GM18511 (cell line): ENCODE data around the gene PRUNE2.
"Not testable (repeated sequence)": the region's sequence is repeated elsewhere in the genome, so short reads cannot be mapped to it uniquely, and the experiment has no call there.

Experiments used
- ATAC-seq: cut with Tn5 transposase; IDR thresholded peaks from one replicate; pipeline ENCODE4 v1.9.1; 2021; ENCODE audit warnings: mild to moderate bottlenecking, moderate library complexity; ENCODE audit not compliant: unreplicated experiment

PRUNE2 gene

DNA sequence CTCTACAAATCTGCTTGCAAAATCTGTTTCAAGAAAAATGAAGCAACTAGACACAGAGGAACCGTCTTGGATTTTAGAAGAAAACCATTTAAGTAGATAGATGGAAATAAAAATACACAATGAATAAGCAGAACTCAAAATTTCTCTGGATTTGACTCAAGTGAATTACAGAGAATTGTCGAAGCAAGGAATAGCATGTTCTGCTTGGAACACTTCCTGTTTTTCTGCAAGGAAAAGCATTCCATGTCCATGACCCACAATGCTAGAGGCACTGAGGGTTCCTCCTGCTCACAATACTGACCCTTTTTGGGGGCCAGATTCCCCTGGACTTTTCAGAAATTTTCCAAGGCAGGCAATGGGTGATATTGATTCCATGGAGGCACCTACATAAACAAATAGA, 29.8 kb downstream of the PRUNE2 start:
- no peak for ATAC-seq

DNA sequence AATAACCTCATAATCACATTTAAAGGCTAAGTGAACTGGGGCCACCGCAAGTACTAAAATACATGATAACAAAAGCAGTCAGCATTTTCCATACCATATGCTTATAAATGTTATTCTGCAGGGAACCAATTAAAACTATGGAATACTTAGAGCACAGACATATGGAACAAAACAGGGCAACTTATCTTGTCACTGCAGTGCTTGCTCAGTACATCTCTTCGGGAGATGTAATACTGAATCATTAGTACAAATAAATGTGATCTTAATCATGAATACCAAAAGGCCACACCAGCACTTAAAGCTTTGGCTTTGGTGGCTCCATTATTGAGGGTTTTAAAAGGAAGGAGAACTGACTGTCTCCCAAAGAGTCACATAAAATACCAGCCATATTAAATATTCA, 32.1 kb downstream of the PRUNE2 start:
- ATAC-seq = no peak

DNA sequence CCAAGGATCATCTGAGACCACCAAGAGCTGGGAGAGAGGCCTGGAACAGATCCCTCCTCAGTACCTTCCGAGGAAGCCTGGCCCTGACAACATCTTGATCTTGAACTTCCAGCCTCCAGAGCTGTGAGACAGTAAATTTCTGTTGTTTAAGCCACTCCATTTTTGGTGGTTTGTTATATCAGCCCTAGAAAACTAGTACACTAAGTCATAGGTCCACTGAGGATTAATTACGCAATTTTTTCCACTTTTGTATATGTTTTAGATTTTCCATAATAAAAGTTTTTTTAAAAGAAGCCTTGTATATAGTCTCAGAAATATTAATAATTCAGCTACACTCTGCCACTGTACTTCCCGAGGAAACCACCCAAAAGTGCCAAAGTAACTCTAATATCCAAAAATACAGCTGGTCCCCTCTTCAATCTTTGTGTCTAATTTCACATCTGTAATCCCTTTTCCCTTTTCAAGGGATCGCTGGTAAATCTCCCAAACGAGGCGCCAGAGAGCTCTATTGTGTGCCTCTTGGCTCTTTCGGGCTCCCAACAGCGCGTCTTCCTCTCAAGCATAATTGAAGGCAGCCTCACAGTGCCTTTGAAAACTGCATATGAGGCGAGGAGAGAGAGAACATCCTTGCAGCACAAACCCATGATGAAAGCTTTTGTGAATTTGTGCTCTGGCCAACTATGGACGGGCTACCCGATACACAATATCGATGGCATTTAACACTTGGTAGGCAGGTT, 32.7 kb downstream of the PRUNE2 start:
- ATAC-seq = no peak

DNA sequence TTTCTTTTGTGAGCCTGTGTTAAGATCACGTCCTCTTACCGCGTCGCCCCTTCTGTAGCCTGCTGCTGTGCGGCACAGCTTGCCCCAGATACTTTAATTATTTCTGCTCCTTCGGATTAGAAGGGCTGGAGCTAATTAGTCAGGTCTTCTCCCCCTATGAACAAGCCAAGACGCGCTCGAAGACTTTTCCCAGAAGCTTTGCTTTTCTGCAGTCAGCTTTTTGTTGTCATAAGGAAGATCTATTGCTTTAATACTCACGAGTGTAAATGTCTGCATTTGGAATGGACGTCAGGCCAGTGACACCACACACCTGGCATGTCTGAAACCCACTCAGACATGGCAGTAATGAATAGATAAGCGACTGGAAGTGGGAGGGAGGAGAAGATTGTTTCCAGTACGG, 37.0 kb downstream of the PRUNE2 start:
- ATAC-seq = no peak

DNA sequence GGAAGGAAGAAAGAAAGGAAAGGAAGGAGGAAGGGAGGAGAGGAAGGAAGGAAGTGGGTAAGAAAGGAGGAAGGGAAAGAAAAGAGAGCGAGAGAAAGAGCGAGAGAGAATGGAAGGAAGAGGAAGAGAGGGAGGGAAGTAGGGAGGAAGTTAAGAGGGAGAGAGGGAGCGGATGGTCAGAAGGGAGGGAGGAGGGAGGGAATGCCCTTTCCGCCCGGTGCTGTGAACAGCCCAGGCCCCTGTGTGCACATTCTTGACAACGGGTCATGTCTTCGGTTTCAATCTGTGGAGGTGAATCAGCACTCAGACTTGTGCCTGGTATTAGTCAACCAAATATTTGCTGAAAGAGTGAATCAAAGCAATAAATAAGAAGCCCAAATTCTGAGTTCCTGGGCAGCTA, 39.2 kb downstream of the PRUNE2 start:
- ATAC-seq = no peak

DNA sequence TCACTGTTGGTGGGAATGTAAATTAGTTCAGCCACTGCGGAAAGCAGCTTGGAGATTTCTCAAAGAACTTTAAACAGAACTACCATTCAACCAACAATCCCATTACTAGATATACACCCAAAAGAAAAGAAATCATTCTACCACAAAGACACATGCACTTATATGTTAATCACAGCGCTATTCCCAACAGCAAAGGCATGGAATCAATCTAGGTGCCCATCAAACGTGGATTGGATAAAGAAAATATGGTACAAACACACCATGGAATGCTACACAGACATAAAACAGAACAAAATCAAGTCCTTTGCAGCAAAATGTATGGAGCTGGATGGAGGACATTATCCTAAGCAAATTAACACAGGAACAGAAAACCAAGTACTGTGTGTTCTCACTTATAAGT, 42.1 kb downstream of the PRUNE2 start:
- no peak for ATAC-seq

DNA sequence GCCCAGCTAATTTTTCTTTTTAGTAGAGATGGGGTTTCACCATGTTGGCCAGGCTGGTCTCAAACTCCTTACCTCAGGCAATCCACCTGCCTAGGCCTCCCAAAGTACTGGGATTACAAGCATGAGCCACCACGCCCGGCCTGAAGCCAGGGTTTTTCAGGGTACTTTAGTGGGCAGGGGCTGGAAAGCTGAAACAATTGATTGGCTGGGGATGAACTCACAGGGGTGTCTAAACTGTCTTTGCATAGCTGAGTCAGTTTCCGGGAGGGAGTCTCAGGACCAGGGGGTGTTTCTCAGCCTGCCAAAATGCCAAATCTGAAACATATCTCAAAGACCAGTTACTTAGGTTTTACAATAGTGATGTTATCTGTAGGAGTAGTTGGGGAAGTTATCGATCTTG, 46.1 kb downstream of the PRUNE2 start:
- no peak for ATAC-seq

DNA sequence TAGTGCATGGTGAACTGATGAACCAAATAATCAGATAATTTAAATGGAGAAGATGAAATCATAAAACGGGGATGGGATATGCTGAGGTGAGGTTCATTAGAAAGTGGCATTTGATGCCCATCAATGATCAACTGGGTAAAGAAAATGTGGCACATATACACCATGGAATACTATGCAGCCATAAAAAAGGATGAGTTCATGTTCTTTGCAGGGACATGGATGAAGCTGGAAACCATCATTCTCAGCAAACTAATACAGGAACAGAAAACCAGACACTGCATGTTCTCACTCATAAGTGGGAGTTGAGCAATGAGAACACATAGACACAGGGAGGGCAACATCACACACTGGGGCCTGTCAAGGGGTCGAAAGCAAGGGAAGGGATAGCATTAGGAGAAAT, 47.7 kb downstream of the PRUNE2 start:
- ATAC-seq = not testable (repeated sequence)

DNA sequence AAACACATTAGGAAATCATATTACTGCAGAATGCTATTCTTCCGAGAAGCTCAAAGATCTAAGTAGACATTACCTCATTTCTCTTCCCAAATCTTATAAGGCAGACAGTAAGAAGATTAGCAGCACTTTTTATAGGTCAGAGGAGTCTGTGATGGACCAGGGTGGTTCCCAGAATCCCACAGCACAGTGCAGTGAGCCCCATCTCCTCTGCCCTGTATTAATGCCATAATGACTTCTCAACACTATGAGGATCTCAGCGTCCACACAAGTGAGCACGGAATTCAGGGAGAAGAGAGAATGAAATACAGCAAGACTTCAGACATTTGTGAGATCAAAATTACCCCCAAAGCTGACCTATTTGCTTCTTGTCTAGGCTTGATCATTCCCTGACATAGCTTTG, 49.9 kb downstream of the PRUNE2 start:
- no peak for ATAC-seq

DNA sequence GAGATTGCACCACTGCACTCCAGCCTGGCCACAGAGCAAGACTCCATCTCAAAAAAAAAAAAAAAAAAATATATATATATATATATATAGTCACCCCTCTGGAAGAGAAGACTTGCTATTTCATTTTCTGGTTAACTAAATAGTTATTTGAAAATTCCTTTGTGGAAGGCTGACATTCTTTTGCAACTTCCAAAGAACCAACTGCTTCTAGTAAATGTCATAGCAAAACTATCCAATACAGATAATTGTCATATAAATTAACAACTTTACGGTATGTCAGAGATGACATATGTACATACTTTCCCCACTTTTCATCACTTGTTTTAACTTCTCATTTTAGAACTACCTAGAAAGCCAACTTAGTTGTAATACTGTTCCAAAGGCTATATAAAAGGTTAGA, 50.9 kb downstream of the PRUNE2 start:
- no peak for ATAC-seq

DNA sequence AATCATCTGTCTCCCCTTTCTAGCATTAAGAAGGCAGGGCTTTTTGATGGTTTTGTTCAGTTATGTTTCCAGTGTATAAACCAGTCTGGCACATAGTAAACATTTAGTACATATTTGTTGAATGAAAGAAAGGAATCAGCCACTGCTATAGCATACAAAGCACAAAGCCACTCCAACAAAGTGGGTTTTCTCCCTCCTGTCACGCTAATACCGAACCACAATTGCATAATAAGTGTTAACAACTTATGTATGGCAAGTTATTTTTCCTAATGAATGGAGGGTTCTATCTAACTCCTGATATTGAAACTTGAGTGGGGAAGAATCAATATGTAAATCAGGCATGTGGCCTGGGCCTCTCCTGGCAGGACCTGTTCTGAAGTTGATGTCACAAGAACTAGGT, 53.9 kb downstream of the PRUNE2 start:
- ATAC-seq = no peak

DNA sequence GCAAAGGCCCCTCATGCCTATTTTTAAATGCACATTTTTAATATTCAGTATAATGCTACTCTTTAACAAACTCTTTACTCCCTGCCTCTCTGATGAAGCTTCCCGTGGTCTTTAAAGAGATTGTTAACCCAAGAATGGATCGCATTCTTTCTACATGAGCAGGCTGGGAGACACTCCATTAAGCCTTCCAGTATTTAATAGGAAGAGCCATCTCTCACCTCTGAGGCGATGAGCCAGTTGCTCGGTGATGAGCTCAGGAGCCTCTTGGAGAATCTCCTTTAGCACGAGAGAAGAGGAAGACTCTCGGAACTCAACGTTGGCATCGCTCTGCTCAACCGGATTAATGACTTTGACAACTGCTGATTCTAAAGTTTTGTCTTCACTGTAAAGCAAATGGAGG, 59.6 kb downstream of the PRUNE2 start:
- ATAC-seq = no peak

DNA sequence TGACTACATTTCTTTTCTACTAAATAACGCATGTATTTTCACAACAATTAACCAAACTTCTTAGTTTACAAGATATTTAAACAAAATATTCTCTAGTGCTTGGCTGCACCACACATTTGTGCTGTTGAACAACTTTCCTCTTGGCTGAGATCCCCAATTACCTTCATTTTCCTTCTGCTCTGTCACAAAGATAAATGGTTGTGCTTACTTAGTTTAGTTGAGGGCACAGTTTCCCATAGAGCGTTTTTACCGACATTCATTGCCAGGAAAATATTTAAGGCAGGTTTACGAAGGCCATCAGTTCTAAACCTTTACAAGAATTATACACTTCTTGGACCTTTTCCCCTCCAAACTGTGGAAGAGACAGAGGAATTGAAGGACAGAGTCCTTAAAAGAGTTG, 60.7 kb downstream of the PRUNE2 start:
- ATAC-seq = no peak

DNA sequence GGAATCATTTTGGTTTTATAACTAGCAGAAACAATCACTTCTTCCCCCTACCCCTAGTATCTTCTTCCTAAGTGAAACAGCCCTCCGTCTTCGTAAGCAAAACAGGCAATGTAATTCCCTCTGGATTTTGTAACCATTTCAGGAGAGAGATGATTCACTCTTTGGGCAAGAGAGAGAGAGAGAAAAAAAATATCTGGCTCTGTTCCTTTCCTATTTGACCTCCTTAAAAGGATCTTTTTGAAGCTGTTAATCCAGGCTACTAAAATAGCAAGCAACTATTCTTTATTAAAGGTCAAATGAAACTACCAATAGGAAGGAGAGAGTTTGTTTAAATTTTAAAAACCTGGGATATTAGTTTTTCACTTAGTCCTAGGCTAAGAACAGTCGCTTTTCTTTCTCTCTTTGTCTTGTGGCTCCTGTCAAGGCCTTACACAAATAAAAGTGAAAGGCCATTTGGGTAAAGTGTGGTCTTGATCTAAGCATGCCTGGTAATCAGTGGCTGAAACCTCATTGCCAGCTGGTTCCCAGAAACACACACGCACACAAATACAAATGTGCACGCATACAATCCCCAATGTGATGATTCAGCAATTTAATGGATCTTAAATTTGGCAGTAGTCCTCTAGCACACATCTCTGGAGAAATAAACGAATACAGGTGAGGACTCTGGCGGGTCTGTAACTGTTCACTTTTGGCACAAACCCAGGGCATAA, 70.2 kb downstream of the PRUNE2 start:
- ATAC-seq = no peak

DNA sequence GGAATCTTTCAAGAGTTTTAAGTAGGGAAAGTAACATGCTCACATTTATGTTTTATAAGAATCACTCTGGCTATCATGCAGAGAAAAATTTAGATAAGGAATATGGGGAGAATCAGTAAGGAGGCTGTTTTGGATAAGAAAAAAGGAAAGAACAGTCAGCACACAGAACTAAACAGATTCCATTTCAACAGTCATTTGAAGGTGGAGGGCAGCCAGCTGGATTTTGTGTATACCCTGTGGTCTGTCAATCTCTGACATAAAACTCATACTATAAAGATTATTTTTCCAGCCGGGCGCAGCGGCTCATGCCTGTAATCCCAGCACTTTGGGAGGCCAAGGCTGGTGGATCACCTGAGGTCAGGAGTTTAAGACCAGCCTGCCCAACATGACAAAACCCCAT, 77.5 kb downstream of the PRUNE2 start:
- ATAC-seq = no peak

DNA sequence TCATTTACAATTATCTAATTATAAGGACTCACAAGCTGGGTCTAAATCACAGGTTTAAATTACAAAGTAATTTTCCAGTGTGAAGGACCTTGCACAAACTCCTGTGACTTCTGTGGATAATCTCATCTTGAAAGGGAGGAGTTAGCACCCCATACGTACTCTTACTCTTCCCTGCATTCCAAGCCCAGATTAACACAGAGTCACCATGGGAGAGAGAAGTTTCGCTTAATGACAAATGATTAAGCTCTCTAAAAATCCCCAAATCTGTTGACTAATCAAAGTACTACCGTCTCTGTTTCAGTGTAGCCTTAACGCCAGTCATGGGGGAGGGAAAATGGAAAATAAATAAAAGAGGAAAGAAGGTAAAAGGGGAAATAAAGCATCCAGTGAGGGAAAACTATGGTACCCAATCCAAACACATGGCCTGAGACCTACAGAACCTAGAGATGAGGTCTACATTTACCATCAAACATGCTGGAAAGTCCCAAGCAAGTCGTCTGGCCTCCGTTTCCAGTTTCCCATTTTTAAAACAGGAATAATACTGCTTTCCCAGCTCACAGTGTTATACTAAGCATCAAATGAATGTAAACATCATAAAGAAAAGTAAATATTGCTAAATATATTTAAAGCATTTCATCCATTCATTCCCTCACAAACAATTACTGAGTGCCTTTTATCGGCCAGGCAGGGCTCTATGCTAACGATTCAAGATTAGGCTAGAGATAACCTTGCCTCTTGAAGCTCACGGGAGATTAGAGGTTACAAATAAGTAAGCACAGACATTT, 78.4 kb downstream of the PRUNE2 start:
- no peak for ATAC-seq

DNA sequence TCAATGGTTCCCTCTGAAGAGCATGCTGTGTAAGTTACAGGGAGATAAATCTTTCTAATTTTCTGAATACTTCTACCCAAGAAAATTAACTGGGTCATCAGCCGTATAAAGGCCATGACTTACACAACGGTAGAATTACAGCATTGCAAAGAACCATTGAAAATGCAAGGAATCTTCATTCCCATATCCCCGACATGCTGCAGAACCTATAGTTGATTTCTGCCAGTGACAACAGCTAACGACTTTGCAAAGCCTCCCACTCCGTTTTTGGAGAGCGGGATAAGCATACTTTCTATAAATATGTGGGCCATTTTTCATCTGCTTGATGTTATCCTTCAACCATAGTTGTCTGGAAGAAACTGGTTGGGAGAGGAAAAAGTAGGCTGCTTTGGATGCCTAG, 85.5 kb downstream of the PRUNE2 start:
- ATAC-seq = no peak

DNA sequence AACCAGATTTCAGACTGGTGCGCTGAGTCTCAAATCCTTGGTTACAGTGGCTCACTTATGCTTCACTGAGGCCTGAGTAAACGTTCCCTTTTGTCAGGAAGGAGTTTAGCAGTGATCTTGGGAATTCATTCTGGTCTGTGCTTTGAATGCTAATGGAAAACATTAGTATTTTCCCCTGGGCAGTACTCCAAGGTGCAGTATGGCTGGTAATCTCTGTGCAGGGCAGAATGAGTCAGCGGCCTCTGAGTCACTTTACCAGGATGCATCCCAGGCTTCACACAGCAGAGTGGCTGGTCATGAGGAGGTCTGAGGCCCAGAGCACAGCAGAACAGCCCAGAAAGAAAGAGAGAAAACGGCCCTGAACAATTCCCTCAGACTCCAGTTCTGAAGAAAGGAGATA, 87.6 kb downstream of the PRUNE2 start:
- ATAC-seq = no peak

DNA sequence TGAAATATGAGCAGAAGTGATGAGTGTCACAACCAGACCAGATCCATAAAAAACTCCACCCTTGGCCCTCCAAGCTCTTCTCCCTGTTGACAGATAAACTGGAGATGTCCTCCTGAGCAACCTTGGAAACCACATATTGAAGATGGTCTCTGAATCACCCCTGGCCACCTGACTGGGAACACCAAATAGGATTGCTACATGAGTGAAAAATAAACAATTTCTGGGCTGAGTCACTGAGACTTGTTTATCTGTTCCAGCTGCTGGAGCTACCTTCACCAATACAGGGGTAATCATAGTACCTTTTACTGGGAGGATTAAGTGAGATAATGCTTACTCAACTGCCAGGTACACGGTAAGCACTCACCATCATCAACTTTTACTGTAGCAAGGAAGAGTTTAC, 88.4 kb downstream of the PRUNE2 start:
- ATAC-seq = no peak

DNA sequence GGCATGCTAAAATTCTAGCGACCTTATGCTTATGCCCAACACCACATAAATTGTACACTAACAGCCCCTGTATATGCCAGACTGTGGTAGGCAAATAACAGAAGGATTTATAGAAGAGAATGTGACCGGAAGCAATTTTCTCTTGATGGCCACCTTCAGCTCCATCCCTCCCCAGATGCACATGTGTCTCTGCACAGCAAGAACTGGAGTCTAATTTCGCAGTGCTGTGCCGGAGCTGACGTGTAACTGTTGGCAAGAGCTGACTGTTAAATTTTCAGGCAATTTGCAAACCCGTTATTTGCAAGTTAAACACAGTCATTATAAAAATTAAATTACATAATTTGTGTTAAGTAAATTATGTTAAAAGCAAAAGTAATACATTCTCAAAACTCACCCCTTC, 93.3 kb downstream of the PRUNE2 start:
- ATAC-seq = no peak

DNA sequence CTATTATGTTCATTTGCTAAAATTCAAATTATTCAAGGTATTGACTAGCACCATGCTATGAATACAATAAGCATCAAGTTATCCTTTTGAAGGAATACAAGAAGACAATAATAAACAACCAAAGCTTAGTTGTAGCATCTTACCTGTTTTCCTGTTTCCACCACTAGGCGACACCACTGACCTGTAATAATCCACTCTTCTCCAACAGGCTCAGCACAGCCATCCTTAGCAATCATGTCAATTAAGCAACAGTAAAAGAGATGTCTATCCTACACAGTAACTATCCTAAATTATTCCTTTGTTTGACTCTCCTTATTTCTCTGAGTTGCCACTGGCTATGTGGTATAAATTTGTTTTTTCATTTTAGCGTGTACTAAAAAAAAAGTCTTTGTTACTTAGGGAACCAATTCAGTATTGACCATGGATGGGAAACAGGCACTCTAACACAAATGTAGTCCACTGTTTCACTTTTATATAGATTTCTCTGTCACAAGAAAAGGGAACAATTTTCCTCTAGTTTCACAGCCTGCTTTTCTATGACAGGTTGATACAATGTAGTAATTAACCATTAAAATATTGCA, 95.4 kb downstream of the PRUNE2 start:
- peak; percentile 91 for ATAC-seq

DNA sequence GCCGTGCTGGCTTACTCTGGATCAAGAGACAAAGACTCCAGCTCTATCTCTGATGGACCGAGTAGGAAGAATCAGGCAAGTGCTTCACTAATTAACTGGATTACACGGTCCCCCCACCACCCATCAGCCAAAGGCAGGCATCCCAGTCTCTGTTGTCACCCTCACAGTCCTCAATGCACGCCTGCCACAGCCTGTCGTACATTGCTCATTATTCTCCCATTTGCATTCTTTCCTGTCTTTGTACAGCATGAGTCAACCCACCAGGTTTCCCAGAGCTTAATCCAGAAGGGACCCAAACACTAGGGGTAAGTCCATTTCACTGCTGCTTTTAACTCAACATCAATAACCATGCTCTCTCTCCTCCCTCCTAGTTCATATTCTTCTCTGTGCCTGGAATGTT, 97.3 kb downstream of the PRUNE2 start:
- ATAC-seq = no peak
